WTC11 (cell line): ENCODE results near the gene SAG.

Source experiments
- ATF2 ChIP-seq: sonication (generic); formaldehyde crosslinking; IDR thresholded peaks from 2 replicates; pipeline ENCODE4 v1.8.1; 2022; ENCODE audit warnings: low read depth, missing genetic modification reagents, borderline replicate concordance
- CREM ChIP-seq: sonication (generic); formaldehyde crosslinking; IDR thresholded peaks from 2 replicates; pipeline ENCODE4 v1.8.1; 2022; ENCODE audit warnings: mild to moderate bottlenecking, missing genetic modification reagents, moderate library complexity
- ETV6 ChIP-seq: sonication (generic); formaldehyde crosslinking; IDR thresholded peaks from 2 replicates; pipeline ENCODE4 v1.8.1; 2022; ENCODE audit warnings: mild to moderate bottlenecking, missing genetic modification reagents
- FOXP1 ChIP-seq: sonication (generic); formaldehyde crosslinking; IDR thresholded peaks from 2 replicates; pipeline ENCODE4 v1.8.0; 2022; ENCODE audit warnings: missing genetic modification reagents, mild to moderate bottlenecking, moderate library complexity, borderline replicate concordance
- NFYB ChIP-seq: sonication (generic); formaldehyde crosslinking; conservative IDR thresholded peaks from 2 replicates; pipeline ENCODE4 v1.8.0; 2022; ENCODE audit warnings: low read depth, missing genetic modification reagents
- USF2 ChIP-seq: sonication (generic); formaldehyde crosslinking; IDR thresholded peaks from 2 replicates; pipeline ENCODE4 v1.8.1; 2023; ENCODE audit warnings: mild to moderate bottlenecking, missing genetic modification reagents, moderate library complexity

- TF ChIP-seq NFYB (no peak), CREM (CRISPR knock-in tag) (no peak), ETV6 (CRISPR knock-in tag) (no peak), USF2 (no peak), ATF2 (CRISPR knock-in tag) (no peak), FOXP1 (CRISPR knock-in tag) (no peak)
These were observed 11.7 kb upstream of the SAG start for GRCh38 chr2:233295891-233296290.
